K562 (cell line): ENCODE measurements around the gene SLC32A1. TPM values are rescaled to one million over a fixed set of nuclear protein-coding genes. Genes with fewer than 3 reads are reported as not detected.

Experiments used
- ATAC-seq: fragments of 200-7000 bp; cut with Tn5 transposase; 3 replicates; pipeline ENCODE4 v1.9.1; 2020; ENCODE audit warnings: moderate library complexity
- BruUV-seq: library from RNA; stranded (reverse); fragments of 400-500 nt; replicated peaks from 2 replicates; lab custom pipeline; 2021; lab: Mats Ljungman, UMichigan
- CTCF ChIA-PET: fragments of 300-600 bp; formaldehyde crosslinking; extraction: SDS; loops from one replicate; lab custom pipeline; 2021; ENCODE audit warnings: low intra/inter-chr PET ratio; lab: Yijun Ruan, JAX
- POLR2A ChIA-PET: fragments of 300-600, 350-650 bp; sonication (Branson Sonifier 250); formaldehyde crosslinking; extraction: SDS; loops from one replicate; lab custom pipeline; 2021; ENCODE audit warnings: antibody characterized with exemption, inconsistent platforms; lab: Yijun Ruan, JAX
- DNase-seq, 4 experiments: peaks; one replicate each; pipeline versions ENCODE4 v3.0.0 to v3.0.0-alpha.2; 2011 to 2018; ENCODE audit warnings: low spot score in 3 of 4, mixed read lengths in 3 of 4; ENCODE audit errors: extremely low read depth in 1 of 4
- FAIRE-seq: peaks from 2 replicates; lab custom pipeline; 2011; peaks lifted over from hg19 to GRCh38; lab: Jason Lieb, UNC
- H2AFZ ChIP-seq: 2 replicates; pipeline ENCODE4 v1.6.0; 2011; ENCODE audit warnings: low read depth, low read length, control low read depth, inconsistent platforms
- H3K27ac ChIP-seq: fragments of 200-600 bp; 3 replicates; pipeline ENCODE4 v1.8.0; 2011; ENCODE audit warnings: low read depth, mild to moderate bottlenecking, control low read depth, inconsistent platforms, low read length, moderate library complexity, mixed read lengths; ENCODE audit errors: extremely low read depth
- H3K27me3 ChIP-seq, 2 experiments: fragments of 300-600 bp in 1 of 2; 2 replicates in 1 of 2; 3 replicates in 1 of 2; pipeline versions ENCODE4 v1.6.0 to v1.8.0; 2011; ENCODE audit warnings: inconsistent platforms in 2 of 2, low read length in 2 of 2, mild to moderate bottlenecking in 1 of 2, mixed read lengths in 1 of 2, moderate library complexity in 1 of 2; ENCODE audit not compliant: control insufficient read depth in 2 of 2, insufficient read depth in 2 of 2
- H3K36me3 ChIP-seq: fragments of 300-600 bp; 3 replicates; pipeline ENCODE4 v1.8.0; 2011; ENCODE audit warnings: mild to moderate bottlenecking, low read length, inconsistent platforms; ENCODE audit not compliant: control insufficient read depth, insufficient read depth
- H3K4me1 ChIP-seq, 2 experiments: fragments of 200-600 bp in 1 of 2; replicated peaks in 1 of 2; 2 replicates in 1 of 2; 3 replicates in 1 of 2; pipeline versions ENCODE4 v1.5.1 to v1.8.0; 2011; ENCODE audit warnings: inconsistent platforms in 2 of 2, low read length in 2 of 2, mild to moderate bottlenecking in 1 of 2, mixed read lengths in 1 of 2, moderate library complexity in 1 of 2; ENCODE audit not compliant: control insufficient read depth in 2 of 2, insufficient read depth in 2 of 2
- H3K4me2 ChIP-seq: 2 replicates; pipeline ENCODE4 v1.6.1; 2011; ENCODE audit warnings: low read length, control low read depth, inconsistent platforms, mixed read lengths; ENCODE audit not compliant: insufficient read depth
- H3K4me3 ChIP-seq: fragments of 200-600 bp; sonication (generic), shearing (Covaris generic); 2 replicates; pipeline ENCODE4 v1.5.1; 2016; ENCODE audit warnings: control low read depth, inconsistent platforms
- H3K79me2 ChIP-seq: fragments of 200-600 bp; 3 replicates; pipeline ENCODE4 v1.8.0; 2011; ENCODE audit warnings: low read length, inconsistent platforms; ENCODE audit not compliant: control insufficient read depth, insufficient read depth
- H3K9ac ChIP-seq, 2 experiments: 2 replicates each; pipeline versions ENCODE4 v1.6.0 to v1.6.1; 2011; ENCODE audit warnings: low read depth in 2 of 2, low read length in 2 of 2, control low read depth in 1 of 2, inconsistent platforms in 1 of 2, mild to moderate bottlenecking in 1 of 2, mixed read lengths in 1 of 2; ENCODE audit not compliant: insufficient read depth in 1 of 2
- H3K9me1 ChIP-seq: one replicate; pipeline ENCODE4 v1.6.0; 2011; ENCODE audit warnings: inconsistent platforms, mild to moderate bottlenecking, low read length, moderate library complexity; ENCODE audit not compliant: control insufficient read depth, insufficient read depth
- H3K9me3 ChIP-seq: replicated peaks from 2 replicates; pipeline ENCODE4 v1.5.1; 2011; ENCODE audit warnings: low read depth, low read length, inconsistent platforms; ENCODE audit not compliant: control insufficient read depth, insufficient read depth
- H4K20me1 ChIP-seq: replicated peaks from 2 replicates; pipeline ENCODE4 v1.6.1; 2011; ENCODE audit warnings: low read length, inconsistent platforms, mixed read lengths; ENCODE audit not compliant: control insufficient read depth, insufficient read depth
- CXXC5 ChIP-seq: fragments of 250-450 bp; sonication (Bioruptor Pico); IDR thresholded peaks from 2 replicates; pipeline ENCODE4 v1.8.0; 2022; ENCODE audit warnings: inconsistent platforms, mild to moderate bottlenecking, moderate library complexity
- GTF2E2 ChIP-seq: fragments of 200-800 bp; sonication (Bioruptor generic); IDR thresholded peaks from 2 replicates; pipeline ENCODE4 v1.6.1; 2016; ENCODE audit warnings: missing genetic modification characterization, missing compliant biosample characterization
- POLR2AphosphoS5 ChIP-seq: IDR thresholded peaks from 2 replicates; pipeline ENCODE4 v1.6.1; 2011; ENCODE audit warnings: mild to moderate bottlenecking, low read depth, low read length, moderate library complexity; ENCODE audit not compliant: control insufficient read depth, insufficient read depth
- RBM25 ChIP-seq: fragments of 200-400 bp; formaldehyde crosslinking; IDR thresholded peaks from 2 replicates; pipeline ENCODE4 v1.6.1; 2018; ENCODE audit warnings: low read length, low read depth, moderate library complexity; ENCODE audit not compliant: severe bottlenecking
- ZNF184 ChIP-seq: sonication (generic); formaldehyde crosslinking; IDR thresholded peaks from 2 replicates; pipeline ENCODE4 v1.5.0; 2020; ENCODE audit warnings: missing genetic modification reagents
- WGBS: fragments of 100-300 bp; shearing (Covaris generic); methylation state at CpG from one replicate; pipeline ENCODE4 v1.1.6; 2016; ENCODE audit warnings: low coverage, mixed read lengths; ENCODE audit not compliant: insufficient coverage; ENCODE audit errors: missing lambda C conversion rate; 5-methylcytosine and 5-hydroxymethylcytosine counted together
- in situ Hi-C: fragments of 300-500 bp; cut with MboI; formaldehyde crosslinking; loops from 4 replicates; pipeline ENCODE4 v1.15.0; 2018; ENCODE audit warnings: inconsistent platforms, mixed read lengths
- intact Hi-C: fragments of 100-400 bp; cut with micrococcal nuclease; formaldehyde crosslinking; loops from 2 replicates; pipeline ENCODE4 v1.14.2; 2022
- polyA plus RNA-seq, 8 experiments: library from polyadenylated mRNA; depleted of rRNA in 4 of 8; stranded (reverse) in 5 of 8; unstranded in 3 of 8; fragments of >200 nt; fragmentation: Nextera tagmentation in 2 of 8; fragmentation: Illumina TruSeq in 1 of 8; extraction: Ambion mirVana in 2 of 8; extraction: Trizol in 1 of 8; gene quantifications; 2 replicates each; pipeline versions ENCODE4 v1.2.1 to v1.2.3, GENCODE V29; 2011 to 2014; ENCODE audit warnings: inconsistent platforms in 1 of 8, missing spikeins in 1 of 8
- total RNA-seq, 7 experiments: library from RNA; depleted of rRNA in 6 of 7; stranded (reverse); fragments of >200 nt in 6 of 7; fragmentation: Illumina TruSeq in 2 of 7; extraction: Trizol in 2 of 7; gene quantifications; 2 replicates each; pipeline versions ENCODE4 v1.2.1 to v1.2.3, GENCODE V29; 2011 to 2021; ENCODE audit warnings: low replicate concordance in 1 of 7
- TF ChIP-seq, protein P1 (sequence below): fragments of 250-450 bp; sonication (Bioruptor Pico); IDR thresholded peaks from 2 replicates; pipeline ENCODE4 v1.4.0; 2020
- TF ChIP-seq, protein P2 (sequence below): IDR thresholded peaks from 2 replicates; pipeline ENCODE4 v1.6.1; 2011; ENCODE audit warnings: borderline replicate concordance, low read depth, mild to moderate bottlenecking, moderate library complexity, low read length; ENCODE audit not compliant: insufficient read depth, poor library complexity, severe bottlenecking

The SLC32A1 gene
- total and polyA plus RNA-seq, 9 of the 15 experiments (the other 6 are each of a cell fraction or from before 2014, with no cell fraction given) = not detected

DNA sequence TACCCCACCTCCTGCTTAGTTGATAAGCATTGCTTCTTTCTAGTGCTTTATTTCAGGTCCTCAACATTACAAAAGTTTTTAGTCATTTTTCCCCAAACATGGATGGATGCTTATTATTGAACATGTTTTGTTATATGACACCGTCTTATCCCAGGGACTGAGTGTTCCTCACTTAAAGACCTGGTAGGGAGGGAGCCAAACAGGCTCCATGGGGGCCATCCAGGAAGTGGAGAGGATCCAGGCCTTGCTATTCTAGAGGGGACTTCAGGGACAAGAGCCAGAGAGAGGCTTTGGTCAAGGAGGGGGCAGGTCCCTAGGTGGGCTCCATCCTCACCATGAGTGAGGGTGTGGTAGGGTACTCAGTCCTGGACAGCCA, 7.4 kb downstream of the SLC32A1 start:
- CTCF ChIA-PET = interaction anchor here (1.5 to 3.9 kb wide), 2 partner anchors 82 to 86 kb away, joined by 10 to 22 read pairs; no protein-coding TSS in a partner anchor
- TF ChIP-seq, protein P1, sequence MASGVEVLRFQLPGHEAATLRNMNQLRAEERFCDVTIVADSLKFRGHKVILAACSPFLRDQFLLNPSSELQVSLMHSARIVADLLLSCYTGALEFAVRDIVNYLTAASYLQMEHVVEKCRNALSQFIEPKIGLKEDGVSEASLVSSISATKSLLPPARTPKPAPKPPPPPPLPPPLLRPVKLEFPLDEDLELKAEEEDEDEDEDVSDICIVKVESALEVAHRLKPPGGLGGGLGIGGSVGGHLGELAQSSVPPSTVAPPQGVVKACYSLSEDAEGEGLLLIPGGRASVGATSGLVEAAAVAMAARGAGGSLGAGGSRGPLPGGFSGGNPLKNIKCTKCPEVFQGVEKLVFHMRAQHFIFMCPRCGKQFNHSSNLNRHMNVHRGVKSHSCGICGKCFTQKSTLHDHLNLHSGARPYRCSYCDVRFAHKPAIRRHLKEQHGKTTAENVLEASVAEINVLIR = no peak
- TF ChIP-seq RBM25 (no peak), CXXC5 (CRISPR knock-in tag) (no peak), GTF2E2 (tag) (no peak), ZNF184 (no peak), POLR2AphosphoS5 (no peak)
- TF ChIP-seq, protein P2, sequence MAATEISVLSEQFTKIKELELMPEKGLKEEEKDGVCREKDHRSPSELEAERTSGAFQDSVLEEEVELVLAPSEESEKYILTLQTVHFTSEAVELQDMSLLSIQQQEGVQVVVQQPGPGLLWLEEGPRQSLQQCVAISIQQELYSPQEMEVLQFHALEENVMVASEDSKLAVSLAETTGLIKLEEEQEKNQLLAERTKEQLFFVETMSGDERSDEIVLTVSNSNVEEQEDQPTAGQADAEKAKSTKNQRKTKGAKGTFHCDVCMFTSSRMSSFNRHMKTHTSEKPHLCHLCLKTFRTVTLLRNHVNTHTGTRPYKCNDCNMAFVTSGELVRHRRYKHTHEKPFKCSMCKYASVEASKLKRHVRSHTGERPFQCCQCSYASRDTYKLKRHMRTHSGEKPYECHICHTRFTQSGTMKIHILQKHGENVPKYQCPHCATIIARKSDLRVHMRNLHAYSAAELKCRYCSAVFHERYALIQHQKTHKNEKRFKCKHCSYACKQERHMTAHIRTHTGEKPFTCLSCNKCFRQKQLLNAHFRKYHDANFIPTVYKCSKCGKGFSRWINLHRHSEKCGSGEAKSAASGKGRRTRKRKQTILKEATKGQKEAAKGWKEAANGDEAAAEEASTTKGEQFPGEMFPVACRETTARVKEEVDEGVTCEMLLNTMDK = no peak
- no peak for FAIRE-seq
- no peak; the same call in 2 of the 3 replicates for ATAC-seq
- no peaks in the 10 kb centered on the region for H3K9me1 ChIP-seq
- WGBS = 38% methylated on average over 1 of the region's 1 CpG
- H3K9me3 ChIP-seq = no peaks in the 10 kb centered on the region
- no peak overlapping the region; a peak in 1 of 4 replicates for H3K9ac ChIP-seq
- H3K4me3 ChIP-seq = no peak overlapping the region
- in situ Hi-C loops (loop anchor here (5.0 kb wide), 1 partner anchor 84 kb away; no protein-coding TSS in a partner anchor), intact Hi-C loops (loop anchor here (2.0 kb wide), 1 partner anchor 19 kb away; no protein-coding TSS in a partner anchor)
- no peak overlapping the region for H3K27ac ChIP-seq
- DNase-seq = no peak
- no peaks in the 10 kb centered on the region for H4K20me1 ChIP-seq
- H3K27me3 ChIP-seq = peaks cover 22 to 58% of the 10 kb centered on the region in 2 experiments
- H3K36me3 ChIP-seq = no peaks in the 10 kb centered on the region
- no peaks in the 10 kb centered on the region for H3K79me2 ChIP-seq
- POLR2A ChIA-PET = no interaction called here
- no peak overlapping the region for H2AFZ ChIP-seq
- no TSS peak for BruUV-seq
- H3K4me1 ChIP-seq = peaks cover 8 to 29% of the 10 kb centered on the region in 2 experiments; a peak in 4 of 5 replicates
- H3K4me2 ChIP-seq = peak overlapping the region; percentile 92; the same call in 1 of the 2 replicates
